ENCODE results near the gene PAQR8. TPM values are rescaled to one million over a fixed set of nuclear protein-coding genes. Genes with fewer than 3 reads are reported as not detected.
A peak's percentile ranks its signal among the peaks of the same experiment; 100 is the strongest.

The PAQR8 gene
- total and polyA plus RNA-seq, 2 of the 13 experiments (the other 11 are each of a cell fraction or from before 2014, with no cell fraction given) = 37.7 to 50.7 TPM

DNA sequence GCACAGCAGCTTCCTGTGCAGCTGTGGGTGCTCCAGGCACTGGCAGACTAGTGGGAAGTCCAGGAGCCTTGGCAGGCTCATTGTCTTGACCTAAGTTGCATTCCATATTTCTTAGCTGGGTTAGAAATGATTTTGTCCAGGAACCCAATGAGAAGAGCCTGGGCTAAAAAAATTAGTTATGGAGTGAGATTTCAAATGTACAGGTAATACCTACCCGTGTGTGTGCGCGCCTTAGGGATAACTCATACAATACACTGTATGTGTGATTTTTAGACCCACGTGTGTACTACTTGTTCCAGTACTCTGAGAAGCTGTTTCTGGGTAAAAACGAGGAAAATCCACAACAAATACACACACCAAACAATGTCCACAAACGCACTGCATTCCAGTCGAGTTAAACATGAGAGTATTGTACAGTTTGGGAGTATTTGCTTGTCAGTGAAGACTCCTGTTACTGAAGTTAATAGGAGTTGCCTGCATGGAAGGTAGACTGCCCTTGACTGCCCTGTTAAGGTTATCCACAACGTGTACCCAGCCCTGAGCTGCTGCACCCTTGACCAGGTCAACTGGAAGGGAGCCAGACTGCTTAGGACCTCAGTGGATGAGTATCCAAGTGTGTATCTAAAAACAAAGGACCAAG, 1.4 kb downstream of the PAQR8 start (continued):
- TF ChIP-seq DMTF1 (CRISPR knock-in tag; IDR thresholded peaks at IDR 0.05) (no peak), TRIM22 (IDR thresholded peaks at IDR 0.05) (no peak), ZFP91 (CRISPR knock-in tag; IDR thresholded peaks at IDR 0.05; ENCODE audit: borderline replicate concordance) (no peak; the same call in 1 of the 2 replicates), RXRB (CRISPR knock-in tag; IDR thresholded peaks at IDR 0.05; ENCODE audit: borderline replicate concordance) (peak; percentile 92), ZNF251 (CRISPR knock-in tag; IDR thresholded peaks at IDR 0.05) (no peak), ZNF652 (CRISPR knock-in tag; IDR thresholded peaks at IDR 0.05; ENCODE audit: borderline replicate concordance, low read depth) (no peak), MEIS2 (CRISPR knock-in tag; IDR thresholded peaks at IDR 0.05) (no peak), CREBL2 (CRISPR knock-in tag; IDR thresholded peaks at IDR 0.05; ENCODE audit: borderline replicate concordance) (no peak), ZBTB38 (CRISPR knock-in tag; IDR thresholded peaks at IDR 0.05) (no peak), SNAPC5 (CRISPR knock-in tag; IDR thresholded peaks at IDR 0.05; ENCODE audit: borderline replicate concordance) (no peak), SMARCC2 (IDR thresholded peaks at IDR 0.05) (no peak), ZFP41 (CRISPR knock-in tag; IDR thresholded peaks at IDR 0.05; ENCODE audit: borderline replicate concordance) (no peak), ZFP1 (CRISPR knock-in tag; IDR thresholded peaks at IDR 0.05) (no peak), NFATC3 (CRISPR knock-in tag; IDR thresholded peaks at IDR 0.05) (no peak), KDM6A (CRISPR knock-in tag; IDR thresholded peaks at IDR 0.05; ENCODE audit: low read depth) (no peak), SOX6 (IDR thresholded peaks at IDR 0.05) (no peak), SOX6 (CRISPR knock-in tag; IDR thresholded peaks at IDR 0.05) (peak; percentile 75), REL (CRISPR knock-in tag; conservative IDR thresholded peaks at IDR 0.05) (no peak)
- TF ChIP-seq, protein P1, sequence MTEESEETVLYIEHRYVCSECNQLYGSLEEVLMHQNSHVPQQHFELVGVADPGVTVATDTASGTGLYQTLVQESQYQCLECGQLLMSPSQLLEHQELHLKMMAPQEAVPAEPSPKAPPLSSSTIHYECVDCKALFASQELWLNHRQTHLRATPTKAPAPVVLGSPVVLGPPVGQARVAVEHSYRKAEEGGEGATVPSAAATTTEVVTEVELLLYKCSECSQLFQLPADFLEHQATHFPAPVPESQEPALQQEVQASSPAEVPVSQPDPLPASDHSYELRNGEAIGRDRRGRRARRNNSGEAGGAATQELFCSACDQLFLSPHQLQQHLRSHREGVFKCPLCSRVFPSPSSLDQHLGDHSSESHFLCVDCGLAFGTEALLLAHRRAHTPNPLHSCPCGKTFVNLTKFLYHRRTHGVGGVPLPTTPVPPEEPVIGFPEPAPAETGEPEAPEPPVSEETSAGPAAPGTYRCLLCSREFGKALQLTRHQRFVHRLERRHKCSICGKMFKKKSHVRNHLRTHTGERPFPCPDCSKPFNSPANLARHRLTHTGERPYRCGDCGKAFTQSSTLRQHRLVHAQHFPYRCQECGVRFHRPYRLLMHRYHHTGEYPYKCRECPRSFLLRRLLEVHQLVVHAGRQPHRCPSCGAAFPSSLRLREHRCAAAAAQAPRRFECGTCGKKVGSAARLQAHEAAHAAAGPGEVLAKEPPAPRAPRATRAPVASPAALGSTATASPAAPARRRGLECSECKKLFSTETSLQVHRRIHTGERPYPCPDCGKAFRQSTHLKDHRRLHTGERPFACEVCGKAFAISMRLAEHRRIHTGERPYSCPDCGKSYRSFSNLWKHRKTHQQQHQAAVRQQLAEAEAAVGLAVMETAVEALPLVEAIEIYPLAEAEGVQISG (CRISPR knock-in tag; IDR thresholded peaks at IDR 0.05) = 0 out of 2 replicates have a peak, but pooled peaks have one; percentile 28
- TF ChIP-seq, protein P2, sequence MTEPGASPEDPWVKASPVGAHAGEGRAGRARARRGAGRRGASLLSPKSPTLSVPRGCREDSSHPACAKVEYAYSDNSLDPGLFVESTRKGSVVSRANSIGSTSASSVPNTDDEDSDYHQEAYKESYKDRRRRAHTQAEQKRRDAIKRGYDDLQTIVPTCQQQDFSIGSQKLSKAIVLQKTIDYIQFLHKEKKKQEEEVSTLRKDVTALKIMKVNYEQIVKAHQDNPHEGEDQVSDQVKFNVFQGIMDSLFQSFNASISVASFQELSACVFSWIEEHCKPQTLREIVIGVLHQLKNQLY (CRISPR knock-in tag; IDR thresholded peaks at IDR 0.05) = no peak
